ENCODE results near the gene MIB2.
"Not testable (repeated sequence)": the region's sequence is repeated elsewhere in the genome, so short reads cannot be mapped to it uniquely, and the experiment has no call there.

GRCh38 chr1:1675218-1675617 lies 59.9 kb downstream of the MIB2 start:
- TF ChIP-seq CTCF (conservative IDR thresholded peaks at IDR 0.05; ENCODE audit: low read length); EZH2phosphoT487 (IDR thresholded peaks at IDR 0.05; ENCODE audit: borderline replicate concordance): not testable (repeated sequence)

Measured in Loucy (cell line).